Thymus (tissue), 11 donors: ENCODE data around the gene LYRM1. TPM values are rescaled to one million over a fixed set of nuclear protein-coding genes. Genes with fewer than 3 reads are reported as not detected.
A peak's percentile ranks its signal among the peaks of the same experiment; 100 is the strongest.

Experiments used
- DNase-seq, 9 donors: peaks; one replicate each; pipeline ENCODE4 v3.0.0-alpha.2; 2013; ENCODE audit warnings: low spot score in 9 of 9, low read depth in 6 of 9, missing footprints in 1 of 9
- H3K27ac ChIP-seq, 2 donors: one replicate each; pipeline ENCODE4 v1.5.1; 2013; ENCODE audit warnings: control low read depth in 1 of 2, low read depth in 1 of 2, low read length in 1 of 2, mild to moderate bottlenecking in 1 of 2, moderate library complexity in 1 of 2
- H3K27me3 ChIP-seq, 2 donors: one replicate each; pipeline ENCODE4 v1.5.1; 2013; ENCODE audit warnings: low read length in 1 of 2; ENCODE audit not compliant: control insufficient read depth in 2 of 2, insufficient read depth in 1 of 2
- H3K36me3 ChIP-seq, 2 donors: one replicate each; pipeline ENCODE4 v1.5.1; 2013; ENCODE audit warnings: low read length in 1 of 2, mild to moderate bottlenecking in 1 of 2, moderate library complexity in 1 of 2; ENCODE audit not compliant: control insufficient read depth in 2 of 2, insufficient read depth in 2 of 2
- H3K4me1 ChIP-seq, 2 donors: one replicate each; pipeline ENCODE4 v1.5.1; 2013; ENCODE audit warnings: low read length in 2 of 2; ENCODE audit not compliant: control insufficient read depth in 2 of 2, insufficient read depth in 2 of 2
- H3K4me3 ChIP-seq, 2 donors: one replicate each; pipeline ENCODE4 v1.5.1; 2013; ENCODE audit warnings: low read length in 2 of 2, control low read depth in 1 of 2, mild to moderate bottlenecking in 1 of 2
- H3K9me3 ChIP-seq, 2 donors: one replicate each; pipeline ENCODE4 v1.5.1; 2013; ENCODE audit warnings: low read length in 1 of 2, mild to moderate bottlenecking in 1 of 2; ENCODE audit not compliant: control insufficient read depth in 2 of 2, insufficient read depth in 1 of 2
- WGBS: extraction: QIAGEN DNeasy Blood & Tissue Kit; methylation state at CpG from one replicate; pipeline ENCODE4 v1.1.7; 2013; 5-methylcytosine and 5-hydroxymethylcytosine counted together
- polyA plus RNA-seq: library from polyadenylated mRNA; stranded (reverse); fragments of 200-250 nt; gene quantifications from one replicate; pipeline ENCODE4 v1.2.3, GENCODE V29; 2013
- total RNA-seq: library from RNA; stranded (reverse); fragments of 120-200 nt; gene quantifications from one replicate; pipeline ENCODE4 v1.2.4, GENCODE V29; 2013
- donor health status: healthy.

LYRM1 gene
- total and polyA plus RNA-seq, 2 donors = 32.3 to 53.3 TPM

DNA sequence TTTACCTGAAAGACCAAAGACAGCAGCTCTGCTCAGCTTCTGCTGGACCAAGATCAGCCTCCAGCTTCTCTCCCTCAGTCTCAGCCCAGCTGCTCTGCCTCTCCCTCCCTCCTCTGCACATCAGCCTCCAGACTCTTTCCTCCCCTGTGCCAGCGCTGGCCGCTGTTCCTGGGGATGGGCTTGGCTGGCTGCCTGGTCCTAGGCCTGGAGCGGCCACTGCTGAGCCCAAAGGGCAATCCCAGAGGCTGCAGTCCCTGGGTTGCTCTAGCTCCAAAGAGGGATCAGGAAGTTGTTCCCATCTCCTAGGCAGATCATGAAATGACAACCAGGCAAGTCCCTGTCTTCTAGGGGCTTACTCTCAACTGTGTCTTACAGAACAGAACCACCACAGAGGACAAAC is 31.7 kb upstream of the LYRM1 start:
- DNase-seq = no peak
- H3K27ac ChIP-seq = no peak overlapping the region
- no peaks in the 10 kb centered on the region for H3K36me3 ChIP-seq
- no peaks in the 10 kb centered on the region for H3K9me3 ChIP-seq
- H3K4me3 ChIP-seq = no peak overlapping the region
- H3K27me3 ChIP-seq = no peaks in the 10 kb centered on the region
- 94% methylated on average over 3 of the region's 3 CpGs for WGBS
- H3K4me1 ChIP-seq = peaks cover 7 to 15% of the 10 kb centered on the region in 2 donors

DNA sequence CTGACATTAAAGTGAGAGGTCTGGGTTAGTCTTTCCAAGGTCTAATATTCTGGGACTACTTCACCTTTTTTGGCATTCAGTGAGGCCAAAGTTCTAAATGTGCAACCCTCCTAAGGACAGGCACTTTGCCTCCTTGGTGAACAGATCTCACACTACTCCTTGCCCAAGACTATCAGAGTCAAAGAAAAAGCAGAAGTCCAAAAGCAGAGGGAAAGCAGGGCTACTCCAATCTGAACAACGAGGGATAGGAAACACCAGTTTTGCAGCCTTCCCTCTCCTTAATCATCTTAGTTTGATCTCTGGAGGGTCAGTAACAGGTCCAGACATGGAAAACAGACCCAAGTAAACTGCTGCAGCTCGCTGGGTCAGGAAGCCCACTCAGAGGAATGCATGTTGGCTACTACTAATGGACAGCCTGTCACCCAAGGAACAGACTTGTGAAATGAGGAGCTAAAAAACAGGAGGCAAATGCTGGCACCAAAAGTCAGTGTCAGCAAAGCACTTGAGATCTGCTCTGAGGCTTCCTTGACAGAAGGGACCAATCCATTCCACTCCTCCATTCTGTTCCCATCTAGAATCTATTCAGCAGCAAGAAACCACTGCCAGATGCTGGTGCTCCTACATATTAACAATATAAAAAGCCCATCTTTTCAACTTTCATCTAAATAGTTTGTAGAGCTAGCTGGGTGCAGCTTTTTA is 30.3 kb upstream of the LYRM1 start:
- H3K27ac ChIP-seq = no peak overlapping the region
- H3K9me3 ChIP-seq = no peaks in the 10 kb centered on the region
- WGBS = 76% methylated on average over 2 of the region's 2 CpGs
- H3K36me3 ChIP-seq = no peaks in the 10 kb centered on the region
- H3K27me3 ChIP-seq = no peaks in the 10 kb centered on the region
- peaks cover 20 to 28% of the 10 kb centered on the region in 2 donors for H3K4me1 ChIP-seq
- no peak for DNase-seq
- no peak overlapping the region for H3K4me3 ChIP-seq

DNA sequence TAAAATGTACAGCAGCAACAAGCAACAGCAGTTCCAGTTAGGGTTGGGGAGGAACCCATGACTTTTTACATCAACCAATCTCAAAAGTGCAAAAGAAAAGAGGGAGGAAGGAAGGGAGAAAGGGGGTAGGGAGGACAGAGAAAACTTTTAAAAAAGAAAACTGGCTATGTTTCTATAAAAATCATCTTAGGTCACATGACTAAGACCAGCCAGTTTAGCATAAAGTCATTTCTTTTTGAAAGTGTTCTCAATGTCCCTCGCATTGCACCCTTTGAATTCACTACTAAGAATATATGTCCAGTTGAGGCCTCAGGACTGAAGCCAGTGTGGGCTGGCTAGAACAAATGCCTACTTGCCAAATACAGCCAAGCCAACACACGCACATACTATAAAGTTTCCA is 29.3 kb upstream of the LYRM1 start:
- Histone ChIP-seq H3K27ac (no peak overlapping the region), H3K4me1 (peaks cover 20 to 31% of the 10 kb centered on the region in 2 donors)
- WGBS = 94% methylated on average over 2 of the region's 2 CpGs

DNA sequence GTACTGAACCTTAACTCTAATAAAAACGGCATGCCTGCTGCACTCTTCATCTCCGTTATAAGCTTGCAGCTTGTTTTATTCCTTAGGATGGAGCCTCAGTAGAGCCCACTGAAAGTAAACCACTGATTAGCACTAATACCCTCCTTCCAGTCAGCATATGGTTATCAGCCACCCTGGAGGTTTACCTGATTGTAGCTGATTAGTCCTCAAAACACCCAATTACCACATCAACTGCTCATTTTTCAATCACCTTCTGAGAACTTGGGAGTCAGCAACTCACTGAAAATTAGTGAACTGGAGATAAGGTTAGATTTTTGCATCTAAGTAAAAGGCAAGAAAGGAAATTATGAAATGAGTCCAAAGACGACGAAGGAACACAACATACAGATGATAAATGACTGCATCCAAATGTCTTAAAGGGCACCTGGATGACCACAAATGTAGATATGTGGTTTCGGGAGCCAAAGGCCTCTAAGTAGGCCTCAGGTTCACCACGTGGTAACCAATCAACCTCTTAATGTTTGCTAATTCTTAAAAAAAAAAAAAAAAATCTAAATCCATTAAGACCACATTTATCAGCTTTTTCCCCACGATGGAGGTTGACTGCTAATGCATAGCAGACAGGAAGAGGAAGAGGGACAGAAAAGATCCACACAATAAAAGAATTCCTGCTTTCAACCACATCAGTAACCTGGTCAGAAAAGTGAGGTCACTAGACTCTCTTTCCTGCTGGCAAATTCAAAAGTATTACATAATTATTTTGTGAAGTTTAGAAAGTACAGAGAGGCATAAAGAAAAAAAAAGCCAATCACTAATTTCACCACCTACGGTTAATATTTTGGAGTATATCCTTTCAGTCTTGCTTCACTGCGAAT is 28.4 kb upstream of the LYRM1 start:
- DNase-seq = no peak
- H3K27me3 ChIP-seq = no peaks in the 10 kb centered on the region
- no peak overlapping the region for H3K27ac ChIP-seq
- no peaks in the 10 kb centered on the region for H3K36me3 ChIP-seq
- WGBS = 58% methylated on average over 9 of the region's 9 CpGs
- peaks cover 20 to 31% of the 10 kb centered on the region in 2 donors for H3K4me1 ChIP-seq
- H3K9me3 ChIP-seq = no peaks in the 10 kb centered on the region
- H3K4me3 ChIP-seq = no peak overlapping the region

More for the DNA sequence above, 29.3 kb upstream of the LYRM1 start:
- no peaks in the 10 kb centered on the region for H3K9me3 ChIP-seq
- H3K36me3 ChIP-seq = no peaks in the 10 kb centered on the region
- H3K4me3 ChIP-seq = no peak overlapping the region
- no peaks in the 10 kb centered on the region for H3K27me3 ChIP-seq
- no peak for DNase-seq

DNA sequence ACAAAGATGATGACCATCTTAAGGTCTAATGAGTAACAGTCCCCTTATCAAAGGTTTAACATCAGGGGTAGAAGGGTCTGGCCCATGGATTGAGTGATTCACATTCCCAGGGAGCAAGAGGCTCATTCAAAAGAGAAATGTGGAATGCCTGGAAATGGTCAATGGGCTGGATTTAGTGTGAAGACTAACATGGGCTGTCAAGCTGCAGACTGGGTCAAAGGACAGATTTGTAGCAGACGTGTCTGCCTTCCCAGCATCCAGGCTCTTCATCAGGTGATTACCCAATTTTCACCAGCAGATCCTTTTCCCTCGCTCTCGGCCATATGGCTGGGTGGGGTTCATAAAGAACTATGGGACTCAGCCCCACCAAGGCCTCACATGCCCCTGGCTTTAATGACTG is 27.2 kb upstream of the LYRM1 start:
- H3K9me3 ChIP-seq = no peaks in the 10 kb centered on the region

DNA sequence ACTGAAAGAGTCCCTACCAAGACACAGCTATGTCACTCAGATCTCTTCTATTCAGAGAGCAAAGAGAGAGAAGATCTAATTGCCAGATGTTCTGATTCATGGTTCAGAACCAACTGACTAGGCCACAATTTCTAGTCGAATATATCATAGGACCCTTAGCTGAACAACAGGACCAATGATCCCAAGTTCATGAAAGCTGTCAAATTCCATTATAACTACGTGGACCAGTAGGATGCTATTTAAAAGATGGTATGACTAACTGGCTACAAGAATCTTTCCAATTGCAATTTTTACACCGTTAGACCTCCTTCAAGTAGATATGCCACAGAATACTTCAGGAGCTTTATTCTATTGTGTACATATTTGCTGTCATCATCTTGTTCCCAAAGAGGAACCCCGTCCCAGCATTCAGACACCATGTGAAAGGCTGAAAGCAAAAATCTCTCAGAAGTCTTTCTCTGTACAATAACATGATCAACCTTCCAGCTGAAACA is 26.4 kb upstream of the LYRM1 start:
- Histone ChIP-seq H3K27me3 (no peaks in the 10 kb centered on the region), H3K27ac (peak overlapping the region; percentile 54 to 58), H3K4me1 (peaks cover 20 to 31% of the 10 kb centered on the region in 2 donors), H3K36me3 (no peaks in the 10 kb centered on the region), H3K4me3 (no peak overlapping the region), H3K9me3 (no peaks in the 10 kb centered on the region)
- 64% methylated on average over 4 of the region's 4 CpGs for WGBS
- peak in 2 of 9 donors; percentile 18 to 21 for DNase-seq

More for the DNA sequence above, 27.2 kb upstream of the LYRM1 start:
- Histone ChIP-seq H3K4me3 (no peak overlapping the region), H3K27ac (peak overlapping the region; percentile 58 to 64), H3K27me3 (no peaks in the 10 kb centered on the region), H3K36me3 (no peaks in the 10 kb centered on the region), H3K4me1 (peaks cover 20 to 31% of the 10 kb centered on the region in 2 donors)
- no peak for DNase-seq
- WGBS = 98% methylated on average over 3 of the region's 3 CpGs

DNA sequence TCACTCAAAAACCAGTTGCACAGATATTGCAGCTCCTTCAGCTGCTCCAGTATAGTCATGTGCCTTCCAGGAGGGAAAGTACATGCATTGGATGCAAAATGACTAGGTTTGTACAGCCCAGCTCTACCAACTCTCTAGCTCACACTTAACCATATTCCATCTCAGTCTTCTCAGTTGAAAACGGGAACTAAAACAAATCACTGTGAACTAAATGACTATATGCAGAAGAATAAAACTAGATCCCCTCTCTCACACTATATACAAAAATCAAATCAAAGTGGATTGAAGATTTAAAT is 25.3 kb upstream of the LYRM1 start:
- 96% methylated on average over 1 of the region's 1 CpG for WGBS
- H3K4me3 ChIP-seq = no peak overlapping the region
- H3K27ac ChIP-seq = peak overlapping the region in 1 of 2 donors; percentile 25

DNA sequence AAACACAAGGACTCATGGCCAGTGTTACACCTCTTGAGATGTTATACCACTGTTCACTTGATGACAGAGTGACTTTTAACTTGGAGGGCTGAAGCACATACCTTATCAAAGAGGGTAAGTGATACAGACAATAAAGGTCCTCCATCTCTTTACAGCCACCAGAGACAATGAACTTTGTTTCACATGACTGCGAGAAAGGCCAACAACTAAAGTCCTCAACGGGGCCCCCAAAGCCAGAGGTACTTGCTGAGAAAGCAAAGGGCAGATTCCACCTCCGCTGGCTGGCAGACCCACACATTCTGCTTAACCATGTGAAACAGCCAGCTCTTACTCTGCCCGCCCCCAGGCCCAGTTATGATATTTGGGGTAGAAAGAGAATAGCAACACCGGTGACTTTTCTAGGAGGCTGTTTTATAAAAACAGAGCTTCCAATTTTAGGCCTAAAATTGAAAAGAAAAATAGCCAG is 21.9 kb upstream of the LYRM1 start:
- DNase-seq = no peak
- H3K36me3 ChIP-seq = no peaks in the 10 kb centered on the region
- H3K9me3 ChIP-seq = no peaks in the 10 kb centered on the region
- peaks cover 15 to 18% of the 10 kb centered on the region in 2 donors for H3K4me1 ChIP-seq
- no peak overlapping the region for H3K4me3 ChIP-seq
- WGBS = 92% methylated on average over 5 of the region's 5 CpGs
- no peaks in the 10 kb centered on the region for H3K27me3 ChIP-seq
- H3K27ac ChIP-seq = no peak overlapping the region

More for the DNA sequence above, 25.3 kb upstream of the LYRM1 start:
- no peak for DNase-seq
- H3K4me1 ChIP-seq = peaks cover 20 to 31% of the 10 kb centered on the region in 2 donors
- H3K36me3 ChIP-seq = no peaks in the 10 kb centered on the region
- no peaks in the 10 kb centered on the region for H3K27me3 ChIP-seq
- H3K9me3 ChIP-seq = no peaks in the 10 kb centered on the region
